NAMALWA (cell line): ENCODE measurements around the gene TAF10.

Experiments
- DNase-seq: peaks from one replicate; pipeline ENCODE4 v3.0.0-alpha.2; 2015; ENCODE audit warnings: low spot score

Gene TAF10

DNA sequence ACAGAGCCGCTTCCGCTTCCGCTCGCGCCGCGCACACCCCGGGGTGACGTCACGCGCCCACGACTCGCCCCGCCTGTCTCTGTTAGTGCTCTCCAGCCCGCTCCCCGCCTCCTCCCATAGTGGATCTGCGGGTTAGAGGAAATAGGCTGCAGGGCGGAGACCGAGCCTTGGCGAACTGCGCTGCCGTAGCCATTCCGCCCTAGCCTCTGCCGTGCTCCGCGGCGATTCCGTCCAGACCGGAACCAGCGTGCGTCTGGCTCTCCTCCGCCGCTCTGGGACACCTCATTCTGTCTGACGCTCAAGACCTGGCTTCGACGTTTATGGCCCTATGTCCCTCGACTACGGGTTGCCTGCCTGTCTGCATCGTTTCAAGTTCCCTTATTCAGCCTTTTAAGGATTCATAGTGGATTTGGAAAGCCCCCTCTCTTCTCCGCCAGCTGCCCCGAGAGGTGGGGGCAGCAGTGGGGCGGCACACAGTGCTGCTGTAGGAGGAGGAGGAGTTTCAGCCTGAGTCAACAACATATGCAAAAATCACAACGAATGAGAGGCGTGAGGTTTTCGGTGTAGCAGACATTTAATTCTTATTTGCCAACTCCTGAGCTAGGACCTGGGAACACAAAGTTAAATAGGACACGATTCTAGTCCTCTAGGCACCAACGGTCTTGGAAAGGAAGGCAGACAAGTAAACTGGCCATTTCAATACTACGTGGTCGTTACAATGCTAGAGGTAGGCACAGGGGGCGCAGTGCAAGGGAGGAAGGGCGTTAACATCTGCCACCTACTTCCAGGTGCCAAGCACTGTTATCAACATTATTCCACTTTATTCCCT lies at the start of gene TAF10:
TSS of gene TAF10 (minus strand) at position 4 of the 829 bp plus-strand sequence. CDS start 27 bp downstream, outside the sequence.
- peak; percentile 95 for DNase-seq

DNA sequence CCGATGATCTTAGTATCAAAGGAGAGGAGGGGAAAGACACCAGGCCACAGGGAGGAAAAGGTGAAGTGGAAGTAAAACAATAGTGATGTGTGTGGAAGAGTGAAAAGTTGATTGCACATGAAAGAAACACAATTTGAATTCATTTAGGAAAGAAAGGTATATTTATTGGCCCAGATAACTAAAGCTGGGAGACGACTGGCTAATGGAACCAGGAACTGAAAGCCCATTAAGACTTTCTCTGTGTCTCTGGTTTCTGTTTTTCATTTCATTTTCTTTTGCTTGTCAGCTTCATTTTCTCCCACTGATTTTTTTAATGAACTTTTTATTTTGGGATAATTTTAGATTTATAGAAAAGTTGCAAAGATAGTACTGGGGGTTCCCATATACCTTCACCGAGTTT lies 48.7 kb upstream of the TAF10 start:
- no peak for DNase-seq

- no peak for DNase-seq
Observed at GRCh38 chr11:6658647-6659046, 46.6 kb upstream of the TAF10 start.

DNA sequence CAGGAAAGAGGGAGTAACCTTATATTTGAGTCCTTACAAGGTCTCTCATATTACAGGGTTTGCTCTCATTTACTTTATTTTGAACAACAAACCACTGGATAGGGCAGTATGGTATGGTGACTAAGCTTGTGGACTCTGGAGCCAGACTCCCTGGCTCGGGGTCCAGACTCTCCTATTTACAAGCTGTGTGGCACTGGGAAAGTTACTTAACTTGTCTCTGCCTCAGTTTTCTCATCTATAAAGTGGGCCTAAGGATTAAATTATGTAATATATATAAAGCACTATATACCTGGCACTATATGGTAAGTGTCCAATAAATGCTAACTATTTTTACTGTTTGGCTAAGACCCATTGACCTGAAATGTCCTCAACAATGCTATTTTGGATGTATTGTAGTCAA lies 45.3 kb upstream of the TAF10 start:
- DNase-seq: no peak

GRCh38 chr11:6656936-6657335 lies 44.9 kb upstream of the TAF10 start:
- no peak for DNase-seq

- no peak for DNase-seq
Observed at GRCh38 chr11:6656584-6656915, 44.5 kb upstream of the TAF10 start.

GRCh38 chr11:6655790-6656583 lies 44.0 kb upstream of the TAF10 start, which contains the start of gene DCHS1:
Gene DCHS1 (minus strand): TSS chr11:6655809. CDS start chr11:6641613, 14,196 bp downstream.
- no peak for DNase-seq

DNA sequence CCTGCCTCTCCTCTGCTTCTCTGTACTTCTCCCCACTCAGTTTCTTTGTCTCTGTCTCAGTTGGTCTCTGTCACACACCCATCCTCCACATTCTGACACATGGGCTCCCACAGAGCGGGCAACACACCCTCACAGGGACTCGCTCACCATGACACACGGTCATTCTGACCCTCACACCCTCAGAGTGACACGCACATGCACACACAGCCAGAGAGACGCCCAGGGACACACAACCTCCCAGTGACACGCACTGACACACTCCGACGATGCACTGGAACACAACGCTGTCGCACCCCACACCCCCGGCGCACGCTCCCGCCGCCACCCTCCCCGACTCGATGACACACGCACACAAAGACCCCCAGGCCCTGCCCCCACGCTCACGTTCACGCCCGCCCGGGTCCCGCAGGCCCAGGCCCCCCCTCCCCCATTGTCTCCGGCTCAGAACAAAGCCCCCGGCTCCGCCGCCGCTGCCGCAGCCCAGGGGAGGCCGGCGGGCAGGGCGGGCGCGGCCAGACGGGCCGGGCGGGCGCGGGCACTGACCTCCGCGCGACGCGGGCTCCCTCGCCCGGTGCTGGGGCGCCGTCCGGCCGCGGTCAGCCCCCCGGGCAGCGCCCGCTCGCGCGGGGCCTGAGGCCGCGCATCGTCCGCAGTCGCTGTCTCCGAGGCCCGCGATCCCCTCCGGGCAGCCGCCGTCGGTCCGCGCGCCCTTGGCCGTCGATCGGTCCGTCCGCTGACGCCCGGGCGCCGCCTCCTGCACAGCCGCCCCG lies 43.2 kb upstream of the TAF10 start:
- DNase-seq: no peak

GRCh38 chr11:6654281-6655019 lies 42.4 kb upstream of the TAF10 start:
- no peak for DNase-seq

GRCh38 chr11:6653656-6654055 lies 41.6 kb upstream of the TAF10 start:
- DNase-seq: no peak

DNA sequence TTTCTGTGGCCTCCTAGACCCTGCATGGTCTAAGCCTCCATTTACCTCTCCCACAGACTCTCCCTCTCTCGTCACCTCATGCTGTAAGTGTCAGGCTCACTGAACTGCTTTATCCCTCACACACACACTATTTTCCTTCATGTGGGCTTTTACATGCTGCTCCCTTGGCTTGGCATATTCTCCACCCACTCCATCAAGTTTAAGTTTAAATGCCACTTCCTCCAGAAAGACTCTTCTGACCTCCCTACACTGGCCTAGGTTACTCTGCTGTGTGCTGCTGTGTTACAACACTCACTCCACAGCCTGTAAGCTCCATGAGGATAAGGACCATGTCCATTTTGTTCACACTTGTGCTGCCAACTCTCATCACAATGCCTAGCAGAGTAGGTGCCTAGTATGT lies 41.1 kb upstream of the TAF10 start:
- DNase-seq: no peak

DNA sequence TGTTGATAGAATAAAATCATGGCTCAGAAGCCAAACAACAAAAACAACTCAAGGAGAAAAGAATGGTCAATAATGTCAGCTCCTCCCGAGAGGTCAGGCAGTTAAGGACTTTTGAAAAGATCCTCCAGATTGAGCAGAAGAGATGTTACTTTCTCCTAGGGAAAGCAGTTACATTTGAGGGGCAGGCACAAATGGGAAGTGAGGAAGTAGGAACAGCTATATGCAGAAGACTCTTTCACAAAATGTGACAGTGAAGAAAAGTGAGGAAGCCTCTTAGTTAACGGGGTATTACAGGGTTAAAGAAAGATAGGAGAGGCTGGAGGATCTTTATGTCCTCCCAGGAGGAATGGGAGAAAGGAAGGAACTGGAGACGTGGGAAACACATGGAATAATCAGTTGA lies 40.2 kb upstream of the TAF10 start:
- DNase-seq: no peak

DNA sequence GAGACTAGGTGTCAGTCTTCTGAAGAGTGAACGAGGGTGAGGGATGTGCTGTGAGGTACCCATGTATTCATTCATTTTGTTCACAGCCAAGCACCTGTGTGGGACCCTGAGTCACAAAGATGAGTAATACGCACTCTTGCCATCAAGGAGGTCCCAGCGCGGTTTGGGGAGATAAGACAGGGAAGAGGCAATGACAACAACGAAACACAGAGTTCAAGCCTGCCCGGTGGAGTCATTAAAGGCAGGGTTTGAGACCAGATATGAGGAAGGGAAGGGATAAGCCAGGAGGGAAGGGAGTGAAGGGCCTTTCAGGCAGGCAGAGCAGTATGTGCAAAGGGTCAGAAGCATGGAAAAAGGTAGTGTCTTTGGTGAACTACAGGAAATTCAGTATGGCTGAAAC lies 39.0 kb upstream of the TAF10 start:
- no peak for DNase-seq

DNA sequence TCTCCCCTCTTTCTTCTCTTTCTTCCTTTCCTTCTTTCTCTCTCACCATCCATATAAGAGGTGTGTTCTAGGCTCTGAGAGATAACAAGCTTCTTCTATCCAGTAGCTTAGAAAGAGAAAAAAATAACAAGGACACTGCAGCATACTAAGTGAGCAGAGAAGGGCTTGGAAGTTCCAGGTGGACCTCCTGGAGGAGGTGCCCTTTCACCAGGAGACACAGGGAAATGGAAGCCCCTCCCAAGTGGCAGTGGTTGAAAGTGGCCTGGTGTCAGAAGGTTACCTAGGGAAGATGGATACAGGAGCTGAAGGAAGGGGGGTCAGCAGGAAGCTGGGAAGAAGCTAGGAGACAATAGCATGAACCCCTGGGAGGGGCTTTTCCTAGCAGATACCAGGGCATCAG lies 38.1 kb upstream of the TAF10 start:
- DNase-seq: no peak

- DNase-seq: no peak
Observed at GRCh38 chr11:6648501-6648900, 36.5 kb upstream of the TAF10 start.

GRCh38 chr11:6647836-6648235 lies 35.8 kb upstream of the TAF10 start:
- no peak for DNase-seq

- DNase-seq: peak; percentile 49
Observed at GRCh38 chr11:6646918-6647679, 35.1 kb upstream of the TAF10 start.

- no peak for DNase-seq
Observed at GRCh38 chr11:6646576-6646917, 34.5 kb upstream of the TAF10 start.

DNA sequence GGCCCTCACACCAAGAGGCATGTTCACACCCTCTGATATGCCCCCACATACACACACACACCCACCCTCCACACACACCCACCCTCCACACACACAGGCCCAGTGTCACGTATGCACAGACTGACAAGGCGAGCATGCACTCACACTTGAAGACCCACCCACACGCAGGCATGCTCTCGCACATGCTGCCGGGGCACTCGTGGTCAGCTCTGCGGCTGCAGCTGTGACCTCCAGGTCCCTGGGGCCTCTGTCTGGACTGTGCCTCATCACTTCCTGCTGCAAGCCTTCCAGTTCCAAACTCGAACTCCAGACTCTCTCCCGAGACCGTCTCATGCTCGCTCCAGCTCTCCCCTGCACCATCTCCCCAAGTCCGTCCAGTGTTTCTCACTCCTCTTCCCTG lies 34.1 kb upstream of the TAF10 start:
- DNase-seq: no peak

DNA sequence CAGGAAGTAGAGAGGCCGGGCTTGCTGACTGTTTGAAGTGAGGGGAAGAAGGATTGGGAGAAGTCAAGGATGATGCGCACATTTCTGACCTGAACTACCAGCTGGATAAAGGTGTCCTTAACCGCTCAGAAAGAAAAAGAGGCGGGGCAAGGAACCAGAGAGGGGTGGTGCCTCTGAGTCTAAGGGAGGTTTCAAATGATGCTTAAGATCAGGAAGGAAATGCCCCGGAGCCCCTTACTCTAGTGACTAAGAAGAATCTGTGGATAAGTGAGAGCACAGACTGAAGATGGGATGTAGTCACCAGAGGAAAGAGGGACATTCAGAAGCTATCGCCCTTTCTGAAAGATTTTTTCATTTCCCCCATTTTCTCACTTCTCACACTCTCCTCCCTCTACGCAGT lies 30.9 kb upstream of the TAF10 start:
- DNase-seq: no peak

- DNase-seq: no peak
Observed at GRCh38 chr11:6640985-6641701, 29.1 kb upstream of the TAF10 start.
